H9 (cell line): ENCODE results near the gene RAB35. TPM values are rescaled to one million over a fixed set of nuclear protein-coding genes. Genes with fewer than 3 reads are reported as not detected.
A peak's percentile ranks its signal among the peaks of the same experiment; 100 is the strongest.

Experiments used
- DNase-seq: peaks from one replicate; pipeline ENCODE4 v3.0.0-alpha.2; 2017
- H2AFZ ChIP-seq: one replicate; pipeline ENCODE4 v1.6.1; 2013; ENCODE audit warnings: mild to moderate bottlenecking, low read length, control low read depth, moderate library complexity
- H2AK5ac ChIP-seq: 2 replicates; pipeline ENCODE4 v1.6.1; 2013; ENCODE audit warnings: low read length, control low read depth, mixed read lengths; ENCODE audit not compliant: insufficient read length
- H2BK120ac ChIP-seq: one replicate; pipeline ENCODE4 v1.6.1; 2013; ENCODE audit warnings: low read depth, mild to moderate bottlenecking, low read length, control low read depth, inconsistent platforms; ENCODE audit not compliant: poor library complexity, severe bottlenecking
- H2BK12ac ChIP-seq: 2 replicates; pipeline ENCODE4 v1.6.1; 2013; ENCODE audit warnings: low read length, control low read depth, mixed read lengths, low read depth; ENCODE audit not compliant: insufficient read length
- H2BK15ac ChIP-seq: 2 replicates; pipeline ENCODE4 v1.6.1; 2013; ENCODE audit warnings: low read depth, low read length, control low read depth
- H2BK20ac ChIP-seq: one replicate; pipeline ENCODE4 v1.6.1; 2013; ENCODE audit warnings: low read depth, mild to moderate bottlenecking, low read length, control low read depth, inconsistent platforms; ENCODE audit not compliant: poor library complexity, severe bottlenecking
- H2BK5ac ChIP-seq: 2 replicates; pipeline ENCODE4 v1.6.1; 2013; ENCODE audit warnings: low read length, control low read depth, mixed read lengths; ENCODE audit not compliant: insufficient read length
- H3K14ac ChIP-seq: 2 replicates; pipeline ENCODE4 v1.6.1; 2013; ENCODE audit warnings: low read length, control low read depth; ENCODE audit not compliant: insufficient read depth
- H3K18ac ChIP-seq: 2 replicates; pipeline ENCODE4 v1.6.1; 2013; ENCODE audit warnings: low read depth, mild to moderate bottlenecking, mixed read lengths, low read length, control low read depth; ENCODE audit not compliant: insufficient read length
- H3K23ac ChIP-seq: 2 replicates; pipeline ENCODE4 v1.6.1; 2013; ENCODE audit warnings: low read length, control low read depth, mixed read lengths, low read depth; ENCODE audit not compliant: insufficient read length
- H3K23me2 ChIP-seq: 2 replicates; pipeline ENCODE4 v1.6.1; 2013; ENCODE audit warnings: low read depth, mild to moderate bottlenecking, mixed read lengths, low read length, control low read depth; ENCODE audit not compliant: insufficient read length, poor library complexity, severe bottlenecking
- H3K27ac ChIP-seq: 2 replicates; pipeline ENCODE4 v1.5.1; 2013; ENCODE audit warnings: low read length, control low read depth, mixed read lengths, low read depth; ENCODE audit not compliant: insufficient read length
- H3K27me3 ChIP-seq: 2 replicates; pipeline ENCODE4 v1.6.1; 2013; ENCODE audit warnings: low read length, control low read depth, inconsistent platforms; ENCODE audit not compliant: insufficient read depth
- H3K4ac ChIP-seq: 2 replicates; pipeline ENCODE4 v1.6.1; 2013; ENCODE audit warnings: low read depth, mild to moderate bottlenecking, control low read depth, inconsistent platforms, low read length, moderate library complexity
- H3K4me1 ChIP-seq: 2 replicates; pipeline ENCODE4 v1.6.1; 2013; ENCODE audit warnings: low read length, control low read depth, inconsistent platforms; ENCODE audit not compliant: insufficient read depth
- H3K4me2 ChIP-seq: 2 replicates; pipeline ENCODE4 v1.6.1; 2013; ENCODE audit warnings: low read length, control low read depth, mixed read lengths; ENCODE audit not compliant: insufficient read length, insufficient read depth
- H3K56ac ChIP-seq: 2 replicates; pipeline ENCODE4 v1.6.1; 2013; ENCODE audit warnings: low read depth, mild to moderate bottlenecking, mixed read lengths, low read length, control low read depth; ENCODE audit not compliant: insufficient read length
- H3K79me1 ChIP-seq: 2 replicates; pipeline ENCODE4 v1.6.1; 2013; ENCODE audit warnings: low read depth, mild to moderate bottlenecking, moderate library complexity, low read length, control low read depth, inconsistent platforms; ENCODE audit not compliant: insufficient read depth, poor library complexity, severe bottlenecking
- H3K79me2 ChIP-seq: 2 replicates; pipeline ENCODE4 v1.6.1; 2013; ENCODE audit warnings: low read length, control low read depth, inconsistent platforms; ENCODE audit not compliant: insufficient read depth
- H3K9ac ChIP-seq: 2 replicates; pipeline ENCODE4 v1.6.1; 2013; ENCODE audit warnings: low read length, control low read depth, mixed read lengths; ENCODE audit not compliant: insufficient read length; ENCODE audit errors: extremely low read depth
- H3K9me3 ChIP-seq: one replicate; pipeline ENCODE4 v1.6.1; 2013; ENCODE audit warnings: low read depth, low read length, inconsistent platforms; ENCODE audit not compliant: control insufficient read depth
- H3T11ph ChIP-seq: one replicate; pipeline ENCODE4 v1.6.1; 2013; ENCODE audit warnings: mild to moderate bottlenecking, low read length, control low read depth, inconsistent platforms
- H4K20me1 ChIP-seq: one replicate; pipeline ENCODE4 v1.6.1; 2013; ENCODE audit not compliant: control insufficient read depth, insufficient read length, insufficient read depth
- H4K5ac ChIP-seq: 2 replicates; pipeline ENCODE4 v1.6.1; 2013; ENCODE audit warnings: low read depth, mild to moderate bottlenecking, mixed read lengths, low read length, control low read depth; ENCODE audit not compliant: insufficient read length
- H4K8ac ChIP-seq: replicated peaks from 2 replicates; pipeline ENCODE4 v1.6.1; 2013; ENCODE audit warnings: low read length, control low read depth, mixed read lengths, low read depth; ENCODE audit not compliant: insufficient read length
- H4K91ac ChIP-seq: 2 replicates; pipeline ENCODE4 v1.6.1; 2013; ENCODE audit warnings: low read depth, mild to moderate bottlenecking, moderate library complexity, mixed read lengths, low read length, control low read depth; ENCODE audit not compliant: insufficient read length
- H3K27ac Mint-ChIP-seq, 3 experiments: 2 replicates in 2 of 3; 3 replicates in 1 of 3; pipeline ENCODE4 v1.8.0; 2020 to 2021; ENCODE audit warnings: mixed read lengths in 3 of 3, mild to moderate bottlenecking in 1 of 3, moderate library complexity in 1 of 3
- H3K27me3 Mint-ChIP-seq: 2 replicates; pipeline ENCODE4 v1.8.0; 2021; ENCODE audit warnings: low read depth, mild to moderate bottlenecking, moderate library complexity, mixed read lengths
- H3K36me3 Mint-ChIP-seq, 3 experiments: 2 replicates in 2 of 3; 3 replicates in 1 of 3; pipeline ENCODE4 v1.8.0; 2020 to 2021; ENCODE audit warnings: low read depth in 3 of 3, mixed read lengths in 3 of 3; ENCODE audit not compliant: insufficient read depth in 1 of 3
- H3K4me1 Mint-ChIP-seq, 2 experiments: 2 replicates each; pipeline ENCODE4 v1.8.0; 2020; ENCODE audit warnings: mixed read lengths in 2 of 2
- H3K4me3 Mint-ChIP-seq, 2 experiments: 2 replicates in 1 of 2; 3 replicates in 1 of 2; pipeline ENCODE4 v1.8.0; 2020 to 2021; ENCODE audit warnings: mild to moderate bottlenecking in 2 of 2, mixed read lengths in 2 of 2, moderate library complexity in 1 of 2
- H3K9me3 Mint-ChIP-seq, 2 experiments: 2 replicates in 1 of 2; 3 replicates in 1 of 2; pipeline ENCODE4 v1.8.0; 2020; ENCODE audit warnings: mild to moderate bottlenecking in 2 of 2, mixed read lengths in 2 of 2, moderate library complexity in 1 of 2
- CTCF ChIP-seq: fragments of 200-600 bp; sonication (generic); conservative IDR thresholded peaks from 3 replicates; pipeline ENCODE4 v1.8.0; 2021; ENCODE audit warnings: antibody characterized with exemption, mild to moderate bottlenecking
- WGBS: extraction: QIAGEN DNeasy Blood & Tissue Kit; methylation state at CpG from one replicate; pipeline ENCODE4 v1.1.7; 2013; ENCODE audit warnings: missing lambda C conversion rate, low lambda C conversion rate, mixed read lengths; ENCODE audit not compliant: insufficient read length; ENCODE audit errors: extremely low coverage; 5-methylcytosine and 5-hydroxymethylcytosine counted together
- total RNA-seq: library from RNA; stranded (reverse); gene quantifications from 2 replicates; pipeline ENCODE4 v1.2.1, GENCODE V29; 2021

The RAB35 gene
- total RNA-seq, 1 experiment from 2014 or later, result 60.0 TPM

GRCh38 chr12:120092551-120093335, 23.8 kb downstream of the RAB35 start:
- DNase-seq, result peak; percentile 60
- no peak overlapping the region for H3K27ac ChIP-seq
- H3K27ac Mint-ChIP-seq, result peak overlapping the region; percentile 66 to 97 (median 93); a peak in 6 of 7 replicates

More at GRCh38 chr12:120092551-120093335, 23.8 kb downstream of the RAB35 start:
- Histone ChIP-seq H4K5ac (no peak overlapping the region), H3K14ac (peak overlapping the region; percentile 44; the same call in 1 of the 2 replicates), H2AFZ (no peak overlapping the region), H3K79me1 (no peaks in the 10 kb centered on the region), H2AK5ac (no peak overlapping the region), H4K20me1 (no peaks in the 10 kb centered on the region), H3K9me3 (no peaks in the 10 kb centered on the region), H3K18ac (peak overlapping the region; percentile 46), H3K4me1 (peaks cover 5% of the 10 kb centered on the region; the same call in 1 of the 2 replicates), H2BK5ac (no peak overlapping the region), H3K27me3 (no peaks in the 10 kb centered on the region), H3K4me2 (no peak overlapping the region), H2BK120ac (no peak overlapping the region), H3K4ac (no peak overlapping the region), H2BK20ac (no peak overlapping the region), H3K79me2 (no peaks in the 10 kb centered on the region), H3K23me2 (no peaks in the 10 kb centered on the region), H3K23ac (no peak overlapping the region), H4K8ac (no peak overlapping the region), H3K56ac (no peak overlapping the region), H2BK15ac (no peak overlapping the region), H3T11ph (no peak overlapping the region), H4K91ac (no peak overlapping the region), H3K9ac (no peak overlapping the region), H2BK12ac (no peak overlapping the region)
- H3K4me3 Mint-ChIP-seq, result no peak overlapping the region
- no peak for TF ChIP-seq CTCF
- no CpG with 5 or more reads among the region's 23 CpGs for WGBS
- no peaks in the 10 kb centered on the region; the same call in 1 of the 2 replicates for H3K27me3 Mint-ChIP-seq
- peaks cover 12 to 30% (median 30%) of the 10 kb centered on the region in 3 experiments; a peak in 6 of 7 replicates for H3K36me3 Mint-ChIP-seq
- peaks cover 39 to 59% of the 10 kb centered on the region in 2 experiments for H3K4me1 Mint-ChIP-seq
- H3K9me3 Mint-ChIP-seq, result no peaks in the 10 kb centered on the region
